GM21619 (cell line): Measurements from ENCODE around the gene NUCKS1.
A peak's percentile ranks its signal among the peaks of the same experiment; 100 is the strongest.

Source experiments
- ATAC-seq: cut with Tn5 transposase; IDR thresholded peaks from one replicate; pipeline ENCODE4 v1.9.1; 2021; ENCODE audit not compliant: unreplicated experiment

NUCKS1 gene

GRCh38 chr1:205772607-205773032 lies 22.6 kb upstream of the NUCKS1 start:
- ATAC-seq = no peak

DNA sequence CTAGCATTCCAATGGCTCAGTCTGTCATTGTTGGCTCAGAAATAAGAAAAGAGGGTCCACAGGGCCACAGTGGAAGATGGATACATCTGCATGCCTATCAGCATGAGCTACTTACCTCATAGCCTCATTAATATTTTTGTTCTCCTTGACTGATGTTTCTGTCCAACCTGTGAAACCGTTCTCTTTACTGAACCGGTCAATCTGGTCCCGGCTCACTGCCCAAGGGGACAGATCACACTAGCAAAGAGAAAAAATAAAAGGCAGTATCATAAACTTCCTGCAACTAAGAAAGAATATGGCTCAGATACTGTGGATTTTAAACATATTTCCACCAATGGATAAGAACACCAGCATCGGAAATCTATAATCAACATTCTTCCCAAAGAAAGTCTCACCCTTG lies 20.6 kb upstream of the NUCKS1 start:
- ATAC-seq = no peak

DNA sequence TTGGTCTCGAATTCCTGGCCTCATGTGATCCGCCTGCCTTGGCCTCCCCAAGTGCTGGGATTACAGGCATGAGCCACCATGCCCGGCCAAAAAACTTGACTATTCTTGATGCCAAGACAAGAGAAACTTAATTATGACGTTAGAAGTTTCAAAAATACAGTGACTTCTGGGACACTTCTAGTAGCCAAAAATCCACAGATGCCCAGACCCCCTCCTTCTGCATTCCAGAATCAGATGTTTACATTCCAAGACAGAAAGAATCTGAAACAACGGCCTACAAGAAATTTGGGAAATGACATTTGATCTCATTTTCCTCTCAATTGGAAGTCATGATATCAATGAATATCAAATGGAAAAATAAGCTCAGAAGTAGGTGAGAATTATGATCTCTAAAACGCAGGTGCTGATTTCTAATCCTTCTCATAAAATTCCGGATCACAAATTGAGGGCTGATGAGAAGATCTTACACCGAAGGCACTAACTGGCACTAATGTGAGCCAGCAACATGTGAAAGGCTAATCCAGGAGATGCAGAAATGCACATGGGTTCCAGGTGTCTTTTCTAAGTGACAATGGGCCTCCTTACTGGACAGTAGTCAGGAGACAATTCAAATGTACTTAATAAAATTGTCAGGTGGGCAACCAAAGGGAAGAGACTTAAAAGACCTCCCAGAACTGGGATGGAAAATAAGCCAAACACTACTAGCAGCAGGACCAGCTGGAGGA lies 19.8 kb upstream of the NUCKS1 start:
- no peak for ATAC-seq

GRCh38 chr1:205767248-205767647 lies 17.3 kb upstream of the NUCKS1 start:
- ATAC-seq = no peak

DNA sequence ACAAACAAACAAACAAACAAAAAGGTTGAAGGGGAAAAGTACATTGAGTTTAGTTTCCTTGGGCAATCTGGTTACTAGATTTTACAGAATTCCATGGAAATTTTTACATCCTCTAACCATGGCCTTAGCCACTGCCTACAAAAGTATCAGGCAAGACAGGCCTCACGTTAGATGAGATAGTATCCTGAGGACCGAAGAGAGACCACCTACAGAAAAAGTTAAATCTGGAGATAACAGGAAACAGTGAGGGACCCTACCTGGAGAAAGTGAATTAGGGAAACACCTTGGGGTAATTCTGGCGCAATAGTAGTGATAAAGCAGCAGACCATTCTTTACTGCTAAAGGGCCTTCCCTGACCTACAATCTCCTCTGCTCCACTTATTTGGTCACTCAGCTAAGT lies 16.6 kb upstream of the NUCKS1 start:
- ATAC-seq = no peak

GRCh38 chr1:205766038-205766437 lies 16.1 kb upstream of the NUCKS1 start:
- no peak for ATAC-seq

DNA sequence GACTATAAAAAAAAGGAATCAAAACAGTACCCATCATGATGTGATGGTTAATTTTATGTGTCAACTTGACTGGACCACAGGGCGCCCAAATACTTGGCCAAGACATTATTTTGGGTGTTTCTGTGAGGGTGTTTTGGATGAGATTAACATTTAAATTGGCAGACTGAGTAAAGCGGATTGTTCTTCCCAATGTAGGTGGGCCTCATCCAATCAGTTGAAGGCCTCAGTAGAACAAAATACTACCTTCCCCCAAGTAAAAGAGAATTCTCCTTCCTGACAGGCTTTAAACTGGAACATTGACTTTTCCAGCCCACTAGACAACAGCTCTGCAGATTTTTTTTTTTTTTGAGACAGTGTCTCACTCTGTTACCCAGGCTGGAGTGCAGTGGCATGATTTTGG lies 14.6 kb upstream of the NUCKS1 start:
- no peak for ATAC-seq

DNA sequence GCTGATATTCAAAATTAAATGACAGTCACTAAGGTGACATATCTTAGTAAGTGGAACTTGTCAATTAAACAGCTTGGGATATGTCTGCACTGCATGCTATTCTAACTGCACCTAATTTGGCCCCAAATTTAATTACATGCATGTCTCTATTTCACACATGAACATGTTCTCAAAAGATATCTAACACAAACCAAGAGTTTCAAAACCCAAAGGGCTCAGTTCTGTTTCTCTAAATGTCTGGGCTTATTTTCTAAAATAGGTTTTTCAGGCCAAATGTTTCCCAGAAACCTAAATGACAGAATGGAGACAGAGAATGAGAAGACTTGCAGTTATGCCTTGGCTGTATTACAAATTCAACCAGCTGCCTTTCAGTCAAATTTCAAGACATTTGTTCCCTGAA lies 14.0 kb upstream of the NUCKS1 start:
- ATAC-seq = no peak

GRCh38 chr1:205760606-205761005 lies 10.6 kb upstream of the NUCKS1 start:
- ATAC-seq = no peak

GRCh38 chr1:205756552-205756951 lies 6.6 kb upstream of the NUCKS1 start:
- no peak for ATAC-seq

DNA sequence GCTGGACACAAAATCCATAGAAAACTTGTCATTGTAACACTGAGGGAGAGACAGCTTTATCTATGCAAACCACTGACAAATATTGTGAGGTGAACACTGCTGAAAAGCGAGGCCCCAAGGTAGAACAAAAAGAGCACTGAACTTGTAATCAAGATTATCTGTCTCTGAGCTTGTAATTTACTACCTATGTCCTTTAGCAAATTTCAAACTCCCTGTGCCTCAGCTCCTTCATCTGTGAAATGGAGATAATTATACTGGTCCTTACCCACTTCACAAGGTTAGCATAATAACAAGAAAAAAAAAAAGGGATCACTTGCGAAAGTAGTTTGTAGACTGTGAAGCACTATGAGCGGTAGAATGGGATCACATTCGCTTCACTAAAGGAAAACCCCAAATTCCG lies 4.9 kb upstream of the NUCKS1 start:
- no peak for ATAC-seq

GRCh38 chr1:205751036-205751651 lies 1.2 kb upstream of the NUCKS1 start:
- ATAC-seq = no peak

- ATAC-seq = peak; percentile 74
Measured at GRCh38 chr1:205749234-205750137, 496 bp downstream of the NUCKS1 start.

DNA sequence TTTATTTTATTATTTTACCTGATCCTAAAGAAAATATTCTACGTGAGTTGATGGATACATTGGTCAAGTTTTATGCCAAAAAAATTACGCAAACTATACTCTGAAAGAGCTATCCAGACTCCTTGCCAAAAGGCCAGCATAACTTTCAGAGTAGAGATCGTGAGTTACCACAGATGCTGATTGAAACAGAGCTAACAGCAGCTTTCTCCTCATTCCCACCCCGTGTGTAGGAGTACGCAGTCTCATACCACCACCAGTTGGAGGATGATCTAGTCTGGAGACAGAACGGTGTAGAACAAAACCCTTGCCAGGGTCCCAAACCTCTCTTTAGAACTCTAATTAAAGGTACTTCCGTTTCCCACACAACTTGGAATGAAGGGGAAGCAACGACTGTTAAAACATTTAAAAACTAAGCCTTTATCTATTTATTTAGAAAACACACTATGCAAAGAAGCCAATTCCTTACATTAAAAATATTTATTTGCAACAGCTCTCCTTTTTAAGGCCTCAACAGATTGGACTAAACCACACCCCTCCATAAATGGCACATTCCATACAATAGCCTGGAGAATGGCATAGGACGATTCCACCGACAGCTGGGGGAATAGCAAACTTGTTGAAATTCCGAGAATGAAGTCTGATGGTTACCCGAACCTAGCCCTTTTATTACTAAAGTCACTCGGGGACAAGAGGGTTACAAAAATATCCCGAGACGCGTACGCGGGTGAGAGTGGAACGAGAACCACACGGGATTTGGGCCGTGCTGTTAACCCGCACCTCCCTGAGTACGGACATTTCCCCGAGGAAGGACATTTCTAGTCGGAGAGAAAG lies 1.4 kb downstream of the NUCKS1 start:
- peak; percentile 20 for ATAC-seq

- ATAC-seq = no peak
Measured at GRCh38 chr1:205746757-205747412, 3.1 kb downstream of the NUCKS1 start.

- ATAC-seq = no peak
Measured at GRCh38 chr1:205744403-205744802, 5.6 kb downstream of the NUCKS1 start.

DNA sequence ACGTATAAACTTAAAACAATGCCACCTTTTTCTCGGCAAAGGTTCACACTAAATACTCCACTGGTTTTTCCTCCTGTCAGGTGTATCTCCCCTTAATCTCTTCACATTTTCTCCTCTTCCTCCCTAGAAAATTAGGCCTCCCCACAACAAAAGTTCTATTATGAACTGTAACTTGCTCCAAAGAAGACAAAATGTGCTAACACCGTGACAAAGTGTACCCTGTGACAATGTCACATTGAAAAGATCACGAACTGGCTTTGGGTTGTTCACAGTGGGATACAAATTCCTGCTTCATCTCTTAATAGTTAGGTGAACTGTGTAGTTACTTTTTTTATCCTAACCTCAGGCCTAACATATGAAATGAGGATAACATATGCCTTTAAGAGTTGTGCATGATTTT lies 6.0 kb downstream of the NUCKS1 start:
- no peak for ATAC-seq

- no peak for ATAC-seq
Measured at GRCh38 chr1:205741681-205742080, 8.3 kb downstream of the NUCKS1 start.

- ATAC-seq = no peak
Measured at GRCh38 chr1:205739348-205740160, 10.4 kb downstream of the NUCKS1 start.

GRCh38 chr1:205735218-205735617 lies 14.8 kb downstream of the NUCKS1 start:
- ATAC-seq = no peak
